Stomach (tissue), 4 donors: ENCODE measurements around the gene RNU6-9.

Experiments used
- EP300 ChIP-seq: sonication (generic); formaldehyde crosslinking; IDR thresholded peaks from one replicate; pipeline ENCODE4 v1.6.1; 2017; ENCODE audit warnings: antibody characterized with exemption
- POLR2A ChIP-seq, 4 donors: fragments of 450-650 bp; IDR thresholded peaks; one replicate each; pipeline ENCODE4 v1.6.1; 2016; ENCODE audit warnings: antibody characterized with exemption in 4 of 4, control low read depth in 2 of 4, mild to moderate bottlenecking in 1 of 4, moderate library complexity in 1 of 4
- TF ChIP-seq, protein P1 (sequence below), 7 experiments: fragments of 450-650 bp in 4 of 7; fragments of 200-600 bp in 3 of 7; sonication (generic) in 3 of 7; IDR thresholded peaks; one replicate each; pipeline ENCODE4 v1.5.1; 2016 to 2019; ENCODE audit warnings: antibody characterized with exemption in 7 of 7, control low read depth in 2 of 7, mild to moderate bottlenecking in 1 of 7

DNA sequence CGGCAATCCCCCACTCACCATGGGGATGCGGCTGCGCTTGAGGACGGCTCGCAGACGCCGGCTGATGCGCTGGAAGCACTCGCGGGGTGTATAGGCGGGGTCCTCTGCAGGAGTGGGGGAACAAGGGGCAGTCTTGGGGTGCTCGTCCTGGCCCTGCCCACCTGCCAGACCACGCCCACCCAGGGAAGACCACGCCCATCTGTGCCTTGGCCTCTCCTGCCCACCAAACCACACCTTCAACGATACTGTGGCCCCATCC, 6.7 kb downstream of the RNU6-9 start:
- TF ChIP-seq, protein P1, sequence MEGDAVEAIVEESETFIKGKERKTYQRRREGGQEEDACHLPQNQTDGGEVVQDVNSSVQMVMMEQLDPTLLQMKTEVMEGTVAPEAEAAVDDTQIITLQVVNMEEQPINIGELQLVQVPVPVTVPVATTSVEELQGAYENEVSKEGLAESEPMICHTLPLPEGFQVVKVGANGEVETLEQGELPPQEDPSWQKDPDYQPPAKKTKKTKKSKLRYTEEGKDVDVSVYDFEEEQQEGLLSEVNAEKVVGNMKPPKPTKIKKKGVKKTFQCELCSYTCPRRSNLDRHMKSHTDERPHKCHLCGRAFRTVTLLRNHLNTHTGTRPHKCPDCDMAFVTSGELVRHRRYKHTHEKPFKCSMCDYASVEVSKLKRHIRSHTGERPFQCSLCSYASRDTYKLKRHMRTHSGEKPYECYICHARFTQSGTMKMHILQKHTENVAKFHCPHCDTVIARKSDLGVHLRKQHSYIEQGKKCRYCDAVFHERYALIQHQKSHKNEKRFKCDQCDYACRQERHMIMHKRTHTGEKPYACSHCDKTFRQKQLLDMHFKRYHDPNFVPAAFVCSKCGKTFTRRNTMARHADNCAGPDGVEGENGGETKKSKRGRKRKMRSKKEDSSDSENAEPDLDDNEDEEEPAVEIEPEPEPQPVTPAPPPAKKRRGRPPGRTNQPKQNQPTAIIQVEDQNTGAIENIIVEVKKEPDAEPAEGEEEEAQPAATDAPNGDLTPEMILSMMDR (IDR thresholded peaks at IDR 0.05) = no peak
- TF ChIP-seq POLR2A (IDR thresholded peaks at IDR 0.05) (no peak), EP300 (no peak)
